Activated T-cell treated with anti-CD3 and anti-CD28 coated beads, Interleukin-2, amount 50 U/mL, for 72 hours (primary cell): ENCODE results near the gene SLC4A2. TPM values are rescaled to one million over a fixed set of nuclear protein-coding genes. Genes with fewer than 3 reads are reported as not detected.
A peak's percentile ranks its signal among the peaks of the same experiment; 100 is the strongest.

Experiments used
- ATAC-seq, 2 donors: fragments of 150-1000 bp; cut with Tn5 transposase; replicated peaks in 1 of 2; 2 replicates each; pipeline ENCODE4 v1.10.0; 2021; ENCODE audit warnings: moderate library complexity in 2 of 2, mild to moderate bottlenecking in 1 of 2
- DNase-seq, 2 donors: peaks; one replicate each; pipeline ENCODE4 v3.0.0; 2021 to 2022; ENCODE audit warnings: mixed read lengths in 1 of 2
- H3K27ac Mint-ChIP-seq: one replicate; pipeline ENCODE4 v1.8.0; 2022; ENCODE audit warnings: mild to moderate bottlenecking, moderate library complexity, mixed read lengths
- H3K27me3 Mint-ChIP-seq: one replicate; pipeline ENCODE4 v1.8.0; 2022; ENCODE audit warnings: low read depth, mixed read lengths
- H3K36me3 Mint-ChIP-seq, 2 donors: one replicate each; pipeline ENCODE4 v1.8.0; 2022; ENCODE audit warnings: mixed read lengths in 2 of 2, mild to moderate bottlenecking in 1 of 2; ENCODE audit not compliant: insufficient read depth in 2 of 2
- H3K4me1 Mint-ChIP-seq: one replicate; pipeline ENCODE4 v1.8.0; 2022; ENCODE audit warnings: low read depth, mixed read lengths
- H3K4me3 Mint-ChIP-seq, 2 donors: one replicate each; pipeline ENCODE4 v1.8.0; 2022; ENCODE audit warnings: mild to moderate bottlenecking in 2 of 2, mixed read lengths in 2 of 2, moderate library complexity in 2 of 2
- H3K9me3 Mint-ChIP-seq, 2 donors: one replicate each; pipeline ENCODE4 v1.8.0; 2022; ENCODE audit warnings: mixed read lengths in 2 of 2
- total RNA-seq, 2 donors: library from RNA; stranded (reverse); gene quantifications; one replicate each; pipeline ENCODE4 v1.2.3, GENCODE V29; 2022

SLC4A2 gene
- total RNA-seq, 2 donors from 2014 or later = 73.7 to 75.6 TPM

DNA sequence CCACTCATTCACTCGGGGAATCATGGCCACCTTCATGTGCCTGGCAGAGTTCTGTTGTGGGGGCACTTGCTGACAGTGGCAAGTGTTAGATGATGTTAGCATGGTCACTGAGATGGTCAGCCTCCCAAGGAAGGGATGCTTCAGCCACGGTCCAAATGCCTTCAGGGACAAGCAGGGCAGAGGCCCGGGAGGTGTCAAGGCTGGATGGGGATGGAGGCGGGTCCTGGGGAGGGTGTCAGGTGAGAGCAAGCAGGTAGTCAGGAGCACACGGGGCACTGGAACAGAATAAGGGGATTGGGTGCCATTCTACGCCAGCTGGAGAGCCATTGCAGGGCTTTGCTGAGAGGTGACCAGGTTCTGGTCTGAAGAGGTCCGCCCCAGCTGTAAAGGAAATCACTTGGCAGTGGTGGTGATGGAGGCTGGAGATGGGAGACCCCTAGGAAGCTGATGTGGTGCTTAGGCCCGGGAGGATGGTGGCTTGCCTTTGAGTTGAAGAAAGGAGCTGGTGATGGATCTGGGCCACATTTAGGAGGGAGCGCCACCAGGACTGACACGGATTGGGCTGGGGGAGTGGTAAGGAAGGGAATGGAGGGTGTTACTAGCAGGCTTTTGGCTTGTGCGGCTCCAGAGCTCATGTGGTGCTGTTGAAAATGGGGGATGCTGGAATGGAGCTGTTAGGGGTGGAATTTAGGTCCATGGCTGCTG is 51.0 kb downstream of the SLC4A2 start:
- H3K27ac Mint-ChIP-seq = no peak overlapping the region
- ATAC-seq (no peak), DNase-seq (no peak)
- no peak overlapping the region for H3K4me3 Mint-ChIP-seq
- H3K36me3 Mint-ChIP-seq = no peaks in the 10 kb centered on the region
- H3K9me3 Mint-ChIP-seq = no peaks in the 10 kb centered on the region
- no peaks in the 10 kb centered on the region for H3K4me1 Mint-ChIP-seq
- H3K27me3 Mint-ChIP-seq = peaks cover 14% of the 10 kb centered on the region

DNA sequence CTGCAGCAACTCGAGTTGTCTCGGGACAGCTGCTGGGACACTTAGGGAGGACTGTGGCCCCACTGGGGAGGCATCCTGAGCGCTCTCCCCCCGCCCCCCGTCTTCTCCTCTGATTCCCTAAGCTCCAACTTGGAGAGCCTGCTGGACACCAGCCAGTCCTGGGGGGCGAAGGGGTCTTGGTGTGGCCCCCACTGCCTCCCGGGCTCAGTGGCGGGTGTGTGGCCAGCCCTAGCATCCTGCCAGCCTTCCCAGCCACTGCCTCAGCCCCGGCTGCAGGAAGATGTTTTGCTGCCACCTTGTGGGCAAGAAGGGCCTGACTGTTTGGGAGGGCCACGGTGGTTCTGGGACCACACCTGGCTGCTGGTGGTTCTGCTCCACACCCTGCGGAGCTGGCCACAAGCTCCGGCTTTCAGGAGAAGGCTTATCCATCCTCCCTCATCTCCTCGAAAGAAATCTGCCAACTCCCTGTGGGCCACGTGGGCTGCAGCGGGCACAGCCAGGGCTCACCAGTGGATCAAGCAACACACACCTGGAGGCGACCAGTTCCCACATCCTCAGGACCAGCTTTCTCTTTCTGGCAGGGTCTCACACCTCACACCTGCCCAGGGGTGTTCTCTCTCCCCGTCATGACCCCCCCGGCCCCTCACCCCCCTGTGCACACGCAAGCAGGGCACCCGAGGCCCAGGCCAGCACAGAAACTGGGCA is 51.7 kb downstream of the SLC4A2 start:
- ATAC-seq (peak; percentile 77 to 80), DNase-seq (peak; percentile 78 to 81)
- Mint-ChIP-seq H3K9me3 (no peaks in the 10 kb centered on the region), H3K4me1 (no peaks in the 10 kb centered on the region), H3K36me3 (no peaks in the 10 kb centered on the region), H3K4me3 (no peak overlapping the region), H3K27me3 (peaks cover 14% of the 10 kb centered on the region), H3K27ac (no peak overlapping the region)

DNA sequence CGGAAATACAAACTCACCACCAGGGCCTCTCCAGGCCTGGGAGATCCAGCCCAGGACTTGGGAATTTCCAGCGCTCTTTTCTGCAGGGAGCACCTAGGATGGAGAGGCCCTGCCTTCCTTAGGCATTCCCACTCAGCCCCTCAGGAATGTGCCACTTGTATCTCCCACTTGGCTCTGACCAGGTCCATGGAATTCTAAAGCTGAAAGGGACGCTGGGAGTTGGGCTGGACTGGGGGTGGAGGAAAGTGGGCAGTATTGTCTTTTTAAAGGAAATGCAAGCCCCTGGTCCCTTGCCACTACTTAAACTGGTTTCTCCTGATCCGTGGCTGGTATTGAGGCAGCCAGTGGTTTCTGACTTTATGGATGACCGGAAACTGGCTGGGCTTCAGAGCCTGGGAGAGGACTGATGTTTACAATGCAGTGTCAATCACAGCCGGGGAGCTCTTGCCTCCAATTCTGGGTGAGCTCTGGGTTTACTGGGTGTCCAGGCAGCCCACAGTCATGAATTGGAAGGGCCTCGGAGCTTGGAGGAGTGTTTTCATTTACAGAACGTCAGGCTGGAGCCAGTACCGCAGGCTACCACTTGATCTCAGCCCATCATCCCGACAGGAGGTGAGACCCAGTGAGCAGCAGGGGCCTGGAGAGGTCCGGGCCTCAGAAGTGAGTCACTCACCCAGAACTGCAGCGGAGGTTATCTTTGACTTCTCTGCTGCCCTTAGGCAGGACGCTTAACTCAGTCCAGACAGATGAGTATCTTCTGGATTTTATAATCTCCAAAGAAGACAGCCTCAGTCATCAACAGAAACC is 54.2 kb downstream of the SLC4A2 start:
- Mint-ChIP-seq H3K27me3 (peaks cover 14% of the 10 kb centered on the region), H3K4me3 (peak overlapping the region; percentile 10 to 32), H3K9me3 (no peaks in the 10 kb centered on the region), H3K4me1 (no peaks in the 10 kb centered on the region), H3K36me3 (peaks cover 0 to under 1% of the 10 kb centered on the region in 2 donors), H3K27ac (no peak overlapping the region)
- DNase-seq = no peak
- ATAC-seq = no peak

DNA sequence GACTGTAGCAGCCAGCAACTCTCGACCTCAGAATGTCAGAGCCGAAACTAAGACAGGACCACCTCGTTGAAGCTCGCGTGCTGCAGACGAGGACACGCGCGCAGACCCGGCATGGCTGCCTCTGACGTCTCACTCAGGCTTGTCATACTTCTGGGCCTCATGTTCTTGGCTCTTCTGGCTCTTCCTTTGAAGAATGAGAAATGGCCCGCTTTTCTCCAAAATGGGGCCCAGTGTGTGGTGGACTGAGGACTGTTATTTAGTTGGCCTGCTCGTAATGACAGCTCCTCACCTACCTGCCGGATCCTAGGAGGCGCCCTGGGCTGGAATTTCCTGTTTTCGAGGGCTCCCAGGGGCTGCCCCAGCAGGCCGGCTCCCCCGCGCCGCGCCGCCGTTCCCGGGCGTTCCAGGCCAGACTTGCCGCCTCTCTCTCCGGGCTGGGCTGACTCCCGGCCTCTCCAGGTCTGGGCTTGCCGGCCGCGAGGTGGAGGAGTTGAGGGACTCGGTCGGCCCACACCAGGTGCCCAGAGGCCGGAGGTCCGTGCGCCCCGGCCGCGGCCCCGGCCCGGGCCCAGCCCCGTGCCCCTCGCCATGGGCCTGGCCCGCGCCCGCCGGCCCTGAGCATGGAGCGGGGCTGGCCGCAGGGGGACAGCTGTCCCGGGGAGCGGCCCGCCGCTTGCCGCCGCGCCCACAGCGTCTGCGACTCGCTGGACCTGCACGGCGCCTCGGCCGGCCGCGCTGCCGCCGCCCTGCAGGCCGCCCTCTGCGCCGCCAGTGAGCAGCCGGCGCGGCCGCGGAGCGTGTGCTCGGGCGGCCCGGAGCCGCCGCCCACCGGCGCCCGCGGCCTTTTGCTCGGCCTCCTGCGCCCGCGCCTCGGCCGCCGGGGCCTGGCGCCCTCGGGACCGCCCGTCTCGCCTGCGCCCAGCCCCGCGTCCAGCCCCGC is 55.0 kb downstream of the SLC4A2 start:
- H3K36me3 Mint-ChIP-seq = peaks cover 0 to 1% of the 10 kb centered on the region in 2 donors
- peak; percentile 25 to 41 for ATAC-seq
- peaks cover 14% of the 10 kb centered on the region for H3K27me3 Mint-ChIP-seq
- peak overlapping the region in 1 of 2 donors; percentile 32 for H3K4me3 Mint-ChIP-seq
- no peak overlapping the region for H3K27ac Mint-ChIP-seq
- DNase-seq = no peak
- no peaks in the 10 kb centered on the region for H3K4me1 Mint-ChIP-seq
- H3K9me3 Mint-ChIP-seq = no peaks in the 10 kb centered on the region

DNA sequence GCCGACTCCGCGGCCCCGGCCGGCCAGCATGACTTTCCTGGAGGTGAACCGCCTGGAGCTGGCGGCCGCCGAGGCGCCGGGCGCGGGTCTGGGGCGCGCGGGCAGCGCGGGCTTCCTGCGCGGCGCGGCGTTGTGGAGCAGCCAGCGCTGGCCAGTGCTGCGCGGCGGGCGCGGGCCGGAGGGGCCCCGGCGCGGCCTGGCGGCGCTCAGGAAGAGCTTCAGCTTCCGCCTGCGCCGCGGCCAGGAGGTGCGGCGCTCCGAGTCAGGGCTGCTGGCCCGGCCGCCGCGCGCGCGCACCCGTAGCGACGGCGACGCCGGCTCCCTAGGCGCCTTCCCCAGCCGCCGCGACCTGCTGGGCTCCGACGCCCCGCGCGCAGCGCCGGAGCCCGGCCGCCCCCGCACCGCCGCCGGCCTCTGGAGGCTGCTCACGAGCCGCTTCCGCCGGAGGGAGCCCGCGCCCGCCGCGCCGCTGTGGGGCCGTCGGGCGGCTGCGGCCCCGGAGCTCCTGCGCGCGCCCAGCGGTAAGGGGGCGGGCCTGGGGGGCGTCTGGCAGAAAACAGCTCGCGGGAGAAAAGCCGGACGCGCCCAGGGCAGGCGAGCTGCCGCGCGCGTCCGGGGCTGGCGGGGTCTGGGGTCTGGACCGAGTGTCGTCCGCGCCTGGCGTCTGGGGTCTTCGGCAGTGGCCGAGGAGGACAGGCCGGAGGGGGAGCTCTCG is 55.9 kb downstream of the SLC4A2 start:
- Mint-ChIP-seq H3K27me3 (peaks cover 14% of the 10 kb centered on the region), H3K4me1 (no peaks in the 10 kb centered on the region), H3K4me3 (peak overlapping the region; percentile 13 to 67), H3K9me3 (no peaks in the 10 kb centered on the region), H3K27ac (no peak overlapping the region), H3K36me3 (peaks cover 0 to 3% of the 10 kb centered on the region in 2 donors)
- peak; percentile 57 to 69 for DNase-seq
- peak; percentile 71 for ATAC-seq

DNA sequence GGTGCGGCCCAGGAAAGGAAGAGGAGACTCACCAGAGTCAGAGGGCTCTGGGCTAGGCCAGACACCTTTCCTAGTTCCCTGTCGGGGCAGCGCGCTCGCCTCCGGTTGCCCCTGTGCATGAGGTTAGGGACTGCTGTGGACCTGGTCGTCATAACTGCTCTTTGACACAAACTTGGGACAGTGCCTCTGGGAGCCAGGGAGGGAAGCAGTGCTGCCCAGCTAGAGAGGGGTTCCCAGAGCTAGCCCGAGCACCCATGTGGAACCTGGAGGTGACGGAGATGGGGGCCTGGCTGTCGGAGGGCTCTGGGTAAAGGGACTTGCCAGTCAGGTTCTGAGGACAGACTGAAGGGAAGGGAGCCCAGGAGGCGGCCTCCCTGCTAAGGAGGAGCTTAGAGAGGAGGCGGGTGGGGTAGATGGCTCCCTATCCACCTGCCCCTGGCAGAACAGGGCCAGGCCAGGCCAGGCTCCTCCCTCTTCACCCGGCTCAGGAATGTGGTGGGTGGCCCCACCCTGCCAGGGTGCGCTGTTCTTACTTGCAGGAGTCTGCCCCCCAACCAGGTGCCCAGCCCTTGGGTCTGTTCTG is 56.5 kb downstream of the SLC4A2 start:
- no peak for DNase-seq
- Mint-ChIP-seq H3K36me3 (peaks cover 0 to 3% of the 10 kb centered on the region in 2 donors), H3K4me1 (no peaks in the 10 kb centered on the region), H3K27me3 (peaks cover 14% of the 10 kb centered on the region), H3K4me3 (peak overlapping the region; percentile 13 to 67), H3K9me3 (no peaks in the 10 kb centered on the region), H3K27ac (no peak overlapping the region)
- ATAC-seq = no peak

DNA sequence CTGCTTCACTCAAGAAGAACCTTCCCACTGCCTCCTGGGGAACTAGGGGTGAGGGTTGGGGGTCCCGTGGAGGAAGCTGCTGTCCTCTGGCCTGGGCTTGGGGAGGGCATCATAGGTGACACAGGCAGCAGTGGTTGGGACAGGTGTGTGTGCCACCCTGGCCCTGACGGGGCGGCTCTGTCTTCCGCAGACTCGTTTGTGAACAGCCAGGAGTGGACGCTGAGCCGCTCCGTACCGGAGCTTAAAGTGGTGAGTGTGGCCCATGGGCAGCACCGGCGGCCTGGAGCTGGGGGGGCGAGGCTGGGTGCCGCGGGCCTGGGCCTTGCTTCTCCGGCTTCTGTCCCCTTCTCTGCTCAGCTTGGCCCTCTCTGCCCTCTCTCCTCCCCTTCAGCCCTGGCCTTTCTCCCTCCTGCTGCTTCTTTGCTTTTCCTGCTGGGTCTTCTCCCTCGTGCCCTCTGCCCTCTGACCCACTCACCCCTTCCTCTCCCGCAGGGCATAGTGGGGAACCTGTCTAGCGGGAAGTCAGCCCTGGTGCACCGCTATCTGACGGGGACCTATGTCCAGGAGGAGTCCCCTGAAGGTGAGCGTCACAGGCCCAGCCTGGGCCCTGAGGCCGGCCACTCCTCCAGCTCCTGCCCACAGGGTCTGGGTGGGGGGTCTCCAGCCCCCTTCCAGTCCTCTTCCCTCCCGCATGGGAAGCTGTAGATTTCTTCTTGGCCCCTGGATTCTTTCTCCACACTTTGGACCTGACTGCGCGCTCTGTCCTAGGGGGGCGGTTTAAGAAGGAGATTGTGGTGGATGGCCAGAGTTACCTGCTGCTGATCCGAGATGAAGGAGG is 57.4 kb downstream of the SLC4A2 start:
- DNase-seq (no peak), ATAC-seq (no peak)
- no peak overlapping the region for H3K27ac Mint-ChIP-seq
- H3K4me3 Mint-ChIP-seq = peak overlapping the region; percentile 60 to 66
- no peaks in the 10 kb centered on the region for H3K9me3 Mint-ChIP-seq
- peaks cover 14% of the 10 kb centered on the region for H3K27me3 Mint-ChIP-seq
- peaks cover 0 to 3% of the 10 kb centered on the region in 2 donors for H3K36me3 Mint-ChIP-seq
- H3K4me1 Mint-ChIP-seq = no peaks in the 10 kb centered on the region

DNA sequence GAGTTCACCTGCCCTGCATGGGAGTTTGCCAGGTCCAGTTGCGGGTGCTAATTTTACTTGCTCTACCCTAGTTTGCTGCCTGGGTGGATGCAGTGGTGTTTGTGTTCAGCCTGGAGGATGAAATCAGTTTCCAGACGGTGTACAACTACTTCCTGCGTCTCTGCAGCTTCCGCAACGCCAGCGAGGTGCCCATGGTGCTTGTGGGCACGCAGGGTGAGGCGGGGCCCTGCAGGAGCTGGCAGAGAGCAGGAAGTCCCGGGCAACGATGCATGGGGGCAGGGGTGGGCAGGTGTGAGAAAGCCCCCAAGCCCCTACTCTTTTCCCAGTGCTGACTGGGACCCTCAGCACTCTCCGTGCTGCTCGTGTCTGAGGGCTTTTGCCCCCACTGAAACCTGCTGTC is 58.2 kb downstream of the SLC4A2 start:
- H3K36me3 Mint-ChIP-seq = peaks cover 0 to 3% of the 10 kb centered on the region in 2 donors
- peaks cover 14% of the 10 kb centered on the region for H3K27me3 Mint-ChIP-seq
- no peaks in the 10 kb centered on the region for H3K9me3 Mint-ChIP-seq
- peak in 1 of 2 donors; percentile 50 for ATAC-seq
- H3K27ac Mint-ChIP-seq = no peak overlapping the region
- H3K4me1 Mint-ChIP-seq = no peaks in the 10 kb centered on the region
- DNase-seq = peak in 1 of 2 donors; percentile 25
- peak overlapping the region; percentile 60 to 66 for H3K4me3 Mint-ChIP-seq

DNA sequence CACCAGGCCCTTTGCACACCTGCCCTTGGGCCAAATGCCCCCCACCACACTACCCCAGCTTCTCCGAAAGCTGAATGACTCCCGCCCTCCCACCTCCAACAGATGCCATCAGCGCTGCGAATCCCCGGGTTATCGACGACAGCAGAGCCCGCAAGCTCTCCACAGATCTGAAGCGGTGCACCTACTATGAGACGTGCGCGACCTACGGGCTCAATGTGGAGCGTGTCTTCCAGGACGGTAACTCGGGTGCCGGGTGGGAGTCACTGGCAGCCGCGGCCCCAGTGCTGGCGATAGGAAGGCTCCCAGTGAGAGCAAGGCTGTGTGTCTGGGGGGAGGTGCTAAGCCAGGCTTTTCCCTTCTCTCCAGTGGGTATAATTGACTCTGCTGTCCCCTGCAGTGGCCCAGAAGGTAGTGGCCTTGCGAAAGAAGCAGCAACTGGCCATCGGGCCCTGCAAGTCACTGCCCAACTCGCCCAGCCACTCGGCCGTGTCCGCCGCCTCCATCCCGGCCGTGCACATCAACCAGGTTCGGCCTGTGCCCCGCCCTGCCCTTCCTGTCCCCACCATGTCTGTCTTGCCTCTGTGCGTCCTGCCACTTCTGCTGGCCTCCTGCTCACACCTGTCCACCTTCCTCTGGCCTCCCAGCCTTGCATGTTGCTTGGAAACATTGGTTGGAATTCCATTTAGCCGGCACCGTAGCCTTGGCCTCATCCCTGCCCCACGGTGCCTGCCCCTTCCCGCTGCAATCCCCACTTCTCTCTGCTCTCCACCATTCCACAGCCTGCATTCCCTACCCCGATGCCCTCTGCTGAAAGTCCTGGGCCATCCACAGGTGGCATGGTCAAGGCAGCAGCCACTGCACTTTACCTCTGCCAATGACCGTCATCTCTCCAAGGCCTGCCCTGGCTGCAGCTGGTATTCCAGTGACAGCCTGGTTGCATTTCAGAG is 59.0 kb downstream of the SLC4A2 start:
- Mint-ChIP-seq H3K9me3 (no peaks in the 10 kb centered on the region), H3K36me3 (peaks cover 0 to 3% of the 10 kb centered on the region in 2 donors), H3K27me3 (peaks cover 6% of the 10 kb centered on the region), H3K27ac (no peak overlapping the region), H3K4me1 (no peaks in the 10 kb centered on the region), H3K4me3 (peak overlapping the region in 1 of 2 donors; percentile 56)
- DNase-seq (no peak), ATAC-seq (no peak)

DNA sequence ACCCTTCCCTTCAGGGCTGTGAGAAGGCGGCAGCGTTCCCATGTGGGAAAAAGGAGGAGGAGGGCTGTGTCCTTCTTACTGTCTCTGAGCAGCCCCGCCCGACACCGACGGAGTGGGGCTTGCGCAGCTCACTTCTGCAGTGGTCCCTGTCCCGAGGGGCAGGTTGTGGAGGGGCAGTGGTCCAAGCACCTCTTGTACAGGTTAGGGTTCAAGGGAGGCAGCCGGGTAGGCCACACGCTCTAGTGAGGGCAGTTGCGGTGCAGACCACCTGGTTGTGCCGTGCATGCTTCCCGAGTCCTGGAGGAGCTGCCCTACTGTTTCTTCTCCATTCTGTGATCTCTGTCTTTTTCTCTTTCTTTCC is 59.6 kb downstream of the SLC4A2 start:
- no peaks in the 10 kb centered on the region for H3K27me3 Mint-ChIP-seq
- no peak overlapping the region for H3K27ac Mint-ChIP-seq
- ATAC-seq = no peak
- peaks cover 5% of the 10 kb centered on the region for H3K4me1 Mint-ChIP-seq
- H3K36me3 Mint-ChIP-seq = peaks cover 0 to 3% of the 10 kb centered on the region in 2 donors
- no peak for DNase-seq
- H3K4me3 Mint-ChIP-seq = no peak overlapping the region
- H3K9me3 Mint-ChIP-seq = no peaks in the 10 kb centered on the region
